ENCODE measurements around the gene OR10G7.

Gene OR10G7

DNA sequence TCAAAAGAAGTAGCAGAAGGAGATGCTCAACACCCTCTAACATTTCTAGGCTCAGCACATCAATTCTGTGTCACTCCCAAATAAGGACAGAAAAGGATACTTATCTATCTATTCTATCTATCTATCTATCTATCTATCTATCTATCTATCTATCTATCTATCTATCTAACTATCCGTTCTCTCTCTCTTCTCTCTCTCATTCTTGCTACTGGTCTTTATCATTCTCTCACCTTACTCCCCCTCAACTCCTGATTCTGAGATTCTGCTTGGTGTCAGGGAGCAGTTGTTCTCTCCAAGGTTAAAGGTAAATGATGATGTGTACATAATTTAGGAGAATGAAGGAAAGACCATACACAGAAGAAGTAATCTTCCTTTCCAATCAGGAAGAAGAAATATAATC is 46.0 kb downstream of the OR10G7 start, which contains the start of gene OR10G6:
OR10G6 (minus strand) TSS at position 43 of the 400 bp plus-strand sequence; CDS start at position 43, 0 bp downstream.
- Histone ChIP-seq H3K4me3 (ENCODE audit: low read length, poor library complexity, severe bottlenecking) (no peak within 1 kb of the TSS), H3K9ac (ENCODE audit: low read depth, low read length, poor library complexity, severe bottlenecking) (no peak within 1 kb of the TSS), H3K27me3 (ENCODE audit: insufficient read depth, low read length, poor library complexity, severe bottlenecking) (no peaks in the 10 kb centered on the region), H4K20me1 (ENCODE audit: insufficient read depth, low read length, poor library complexity, severe bottlenecking) (no peaks in the 10 kb centered on the region), H3K9me2 (replicated peaks; ENCODE audit: low read depth, low read length) (no peaks in the 10 kb centered on the region), H3K9me3 (ENCODE audit: insufficient read depth, low read depth, low read length) (no peaks in the 10 kb centered on the region), H2AFZ (ENCODE audit: low read length) (no peak within 1 kb of the TSS), H3K79me2 (ENCODE audit: insufficient read depth, low read length) (no peaks in the 10 kb centered on the region), H3K4me1 (ENCODE audit: insufficient read depth, low read length, poor library complexity, severe bottlenecking) (no peaks in the 10 kb centered on the region), H3K4me2 (ENCODE audit: low read depth, low read length, poor library complexity, severe bottlenecking) (no peak within 1 kb of the TSS), H3F3A (ENCODE audit: low read depth) (no peaks in the 10 kb centered on the region), H3K36me3 (ENCODE audit: insufficient read depth, low read length) (no peaks in the 10 kb centered on the region)
- no peak for TF ChIP-seq EZH2phosphoT487 (IDR thresholded peaks at IDR 0.05; ENCODE audit: borderline replicate concordance)
- TF ChIP-seq, protein P1, sequence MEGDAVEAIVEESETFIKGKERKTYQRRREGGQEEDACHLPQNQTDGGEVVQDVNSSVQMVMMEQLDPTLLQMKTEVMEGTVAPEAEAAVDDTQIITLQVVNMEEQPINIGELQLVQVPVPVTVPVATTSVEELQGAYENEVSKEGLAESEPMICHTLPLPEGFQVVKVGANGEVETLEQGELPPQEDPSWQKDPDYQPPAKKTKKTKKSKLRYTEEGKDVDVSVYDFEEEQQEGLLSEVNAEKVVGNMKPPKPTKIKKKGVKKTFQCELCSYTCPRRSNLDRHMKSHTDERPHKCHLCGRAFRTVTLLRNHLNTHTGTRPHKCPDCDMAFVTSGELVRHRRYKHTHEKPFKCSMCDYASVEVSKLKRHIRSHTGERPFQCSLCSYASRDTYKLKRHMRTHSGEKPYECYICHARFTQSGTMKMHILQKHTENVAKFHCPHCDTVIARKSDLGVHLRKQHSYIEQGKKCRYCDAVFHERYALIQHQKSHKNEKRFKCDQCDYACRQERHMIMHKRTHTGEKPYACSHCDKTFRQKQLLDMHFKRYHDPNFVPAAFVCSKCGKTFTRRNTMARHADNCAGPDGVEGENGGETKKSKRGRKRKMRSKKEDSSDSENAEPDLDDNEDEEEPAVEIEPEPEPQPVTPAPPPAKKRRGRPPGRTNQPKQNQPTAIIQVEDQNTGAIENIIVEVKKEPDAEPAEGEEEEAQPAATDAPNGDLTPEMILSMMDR (conservative IDR thresholded peaks at IDR 0.05; ENCODE audit: low read length) = no peak

All from Loucy (cell line).